ENCODE measurements around the gene HPS6. TPM values are rescaled to one million over a fixed set of nuclear protein-coding genes. Genes with fewer than 3 reads are reported as not detected.
"Not testable (repeated sequence)": the region's sequence is repeated elsewhere in the genome, so short reads cannot be mapped to it uniquely, and the experiment has no call there.

The HPS6 gene
- total RNA-seq, 4 donors from 2014 or later = 3.8 to 28.4 (median 15.6) TPM

DNA sequence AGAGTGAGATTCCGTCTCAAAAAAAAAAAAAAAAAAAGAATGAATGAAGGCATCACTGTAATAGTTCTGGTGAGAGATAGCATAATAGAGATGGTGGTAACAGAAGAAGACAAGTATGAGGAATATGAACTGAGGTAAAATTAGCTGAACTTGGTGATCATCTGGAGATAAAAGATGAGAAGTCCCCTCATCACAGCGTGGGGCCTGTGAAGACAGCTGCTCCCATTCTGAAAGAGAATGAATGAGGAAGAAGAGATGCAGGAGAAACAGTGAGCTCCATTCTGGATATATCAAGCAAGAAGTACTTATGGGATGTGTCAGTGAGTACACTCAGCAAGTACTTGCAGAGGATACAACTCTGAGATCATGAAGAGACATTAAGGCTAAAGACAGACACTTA, 37.9 kb upstream of the HPS6 start:
- Histone ChIP-seq H3K36me3 (no peaks in the 10 kb centered on the region), H3K4me3 (no peak overlapping the region), H3K4me1 (no peaks in the 10 kb centered on the region), H3K27ac (no peak overlapping the region), H3K27me3 (no peaks in the 10 kb centered on the region), H3K9me3 (no peaks in the 10 kb centered on the region)
- intact Hi-C loops (cut with DNase I; ENCODE audit: low total_unique reads) = no loop called here
- no peak for DNase-seq
- TF ChIP-seq POLR2A (IDR thresholded peaks at IDR 0.05) (no peak), CTCF (IDR thresholded peaks at IDR 0.05) (no peak)

DNA sequence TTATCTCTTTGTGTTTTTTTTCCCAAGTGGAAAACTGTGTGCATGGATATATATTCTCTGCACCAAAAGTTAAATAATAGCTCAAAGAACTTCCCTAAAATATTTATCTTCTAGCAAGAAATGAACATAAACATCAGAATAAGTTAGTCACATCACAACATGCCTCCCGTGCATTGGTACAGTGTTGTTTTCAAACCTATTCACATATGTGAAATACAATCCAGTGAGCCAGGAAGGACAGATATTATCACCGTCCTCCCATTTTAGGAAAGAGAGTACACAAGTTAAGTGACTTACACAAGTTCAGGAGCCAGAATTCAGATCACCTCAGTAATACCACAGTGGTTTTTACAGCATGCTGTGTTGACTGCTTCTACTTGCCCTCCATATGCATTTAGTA, 31.4 kb upstream of the HPS6 start:
- H3K36me3 ChIP-seq = no peaks in the 10 kb centered on the region
- TF ChIP-seq CTCF (IDR thresholded peaks at IDR 0.05) (no peak), POLR2A (IDR thresholded peaks at IDR 0.05) (no peak)
- no peak for DNase-seq

GRCh38 chr10:102035807-102036206, 29.3 kb upstream of the HPS6 start:
- H3K4me3 ChIP-seq; H3K36me3 ChIP-seq; H3K27ac ChIP-seq; DNase-seq; H3K4me1 ChIP-seq; H3K9me3 ChIP-seq; intact Hi-C loops (cut with DNase I; ENCODE audit: low total_unique reads); H3K27me3 ChIP-seq: not testable (repeated sequence)

More for the DNA sequence above, 31.4 kb upstream of the HPS6 start:
- no peak overlapping the region for H3K4me3 ChIP-seq
- no peaks in the 10 kb centered on the region for H3K27me3 ChIP-seq
- intact Hi-C loops (cut with DNase I; ENCODE audit: low total_unique reads) = no loop called here
- no peaks in the 10 kb centered on the region for H3K9me3 ChIP-seq
- no peaks in the 10 kb centered on the region for H3K4me1 ChIP-seq
- no peak overlapping the region for H3K27ac ChIP-seq

DNA sequence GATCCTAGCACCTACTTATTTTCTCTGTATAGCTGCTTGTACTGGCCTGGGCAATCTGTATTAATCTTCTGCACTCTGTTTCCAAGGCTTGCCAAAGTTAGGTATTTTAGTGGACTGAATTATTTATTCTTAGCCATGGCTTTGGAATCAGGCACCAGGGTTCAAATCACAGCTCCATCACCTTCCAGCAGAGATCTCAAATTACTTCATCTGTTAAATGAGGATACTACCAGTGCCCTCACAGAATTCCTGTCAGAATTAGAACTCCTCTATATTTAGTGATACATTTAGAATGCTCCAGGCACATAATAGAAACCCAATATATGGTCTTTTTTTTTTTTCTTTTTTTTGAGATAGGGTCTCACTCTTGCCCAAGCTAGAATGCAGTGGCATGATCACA, 26.7 kb upstream of the HPS6 start:
- H3K4me3 ChIP-seq = no peak overlapping the region
- H3K9me3 ChIP-seq = no peaks in the 10 kb centered on the region
- no peaks in the 10 kb centered on the region for H3K4me1 ChIP-seq
- intact Hi-C loops (cut with DNase I; ENCODE audit: low total_unique reads) = no loop called here
- no peaks in the 10 kb centered on the region for H3K27me3 ChIP-seq
- TF ChIP-seq CTCF (IDR thresholded peaks at IDR 0.05) (no peak), POLR2A (IDR thresholded peaks at IDR 0.05) (no peak)
- no peaks in the 10 kb centered on the region for H3K36me3 ChIP-seq
- no peak for DNase-seq
- no peak overlapping the region for H3K27ac ChIP-seq

- intact Hi-C loops (cut with DNase I; ENCODE audit: low total_unique reads) = no loop called here
- Histone ChIP-seq H3K9me3 (no peaks in the 10 kb centered on the region), H3K36me3 (no peaks in the 10 kb centered on the region), H3K4me3 (no peak overlapping the region), H3K27me3 (no peaks in the 10 kb centered on the region), H3K27ac (no peak overlapping the region), H3K4me1 (no peaks in the 10 kb centered on the region)
- no peak for TF ChIP-seq CTCF (IDR thresholded peaks at IDR 0.05)
- TF ChIP-seq POLR2A (IDR thresholded peaks at IDR 0.05) = no peak
- no peak for DNase-seq
These were observed 24.7 kb upstream of the HPS6 start for GRCh38 chr10:102040305-102041050.

GRCh38 chr10:102045292-102045691, 19.9 kb upstream of the HPS6 start:
- Histone ChIP-seq H3K9me3 (no peaks in the 10 kb centered on the region), H3K4me1 (no peaks in the 10 kb centered on the region), H3K36me3 (no peaks in the 10 kb centered on the region), H3K27ac (no peak overlapping the region), H3K4me3 (no peak overlapping the region), H3K27me3 (no peaks in the 10 kb centered on the region)
- no peak for DNase-seq
- intact Hi-C loops (cut with DNase I; ENCODE audit: low total_unique reads) = no loop called here
- no peak for TF ChIP-seq CTCF (IDR thresholded peaks at IDR 0.05)
- no peak for TF ChIP-seq POLR2A (IDR thresholded peaks at IDR 0.05)
